ENCODE data around the gene MYH9. TPM values are rescaled to one million over a fixed set of nuclear protein-coding genes. Genes with fewer than 3 reads are reported as not detected.
A peak's percentile ranks its signal among the peaks of the same experiment; 100 is the strongest.

Gene MYH9
- total and polyA plus RNA-seq, 7 donors, result 35.6 to 214 (median 92.0) TPM

DNA sequence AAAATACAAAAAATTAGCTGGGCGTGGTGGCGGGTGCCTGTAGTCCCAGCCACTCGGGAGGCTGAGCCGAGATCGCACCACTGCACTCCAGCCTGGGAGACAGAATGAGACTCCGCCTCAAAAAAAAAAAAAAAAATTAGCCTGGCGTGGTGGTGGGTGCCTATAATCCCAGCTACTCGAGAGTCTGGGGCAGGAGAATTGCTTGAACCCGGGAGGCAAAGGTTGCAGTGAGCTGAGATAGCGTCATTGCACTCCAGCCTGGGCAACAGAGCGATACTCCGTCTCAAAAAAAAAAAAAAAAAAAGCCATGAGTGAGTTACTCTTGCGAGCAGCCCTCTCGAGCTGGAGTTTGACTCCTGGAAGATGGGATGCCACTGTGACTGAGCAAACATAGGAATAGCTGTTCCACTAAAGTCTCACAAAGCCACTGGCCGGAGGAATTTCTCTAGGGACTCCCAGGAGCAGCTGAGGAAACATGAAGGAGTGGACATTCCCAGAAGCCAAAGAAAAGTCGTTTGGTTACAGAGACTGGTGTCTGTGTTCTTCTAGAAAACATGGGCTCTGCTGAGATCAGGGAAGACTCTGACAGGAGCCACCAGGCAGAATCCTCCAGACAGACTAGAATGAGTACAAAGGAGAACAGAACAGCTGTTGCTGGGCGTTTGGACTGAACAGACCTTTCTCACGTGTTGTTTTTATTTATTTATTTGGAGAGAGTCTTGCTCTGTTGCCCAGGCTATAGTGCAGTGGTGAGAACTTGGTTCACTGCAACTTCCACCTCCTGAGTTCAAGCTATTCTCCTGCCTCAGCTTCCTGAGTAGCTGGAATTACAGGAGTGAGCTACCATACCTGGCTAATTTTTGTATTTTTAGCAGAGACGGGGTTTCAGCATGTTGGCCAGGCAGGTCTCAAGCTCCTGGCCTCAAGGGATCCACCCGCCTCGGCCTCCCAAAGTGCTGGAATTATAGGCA, 32.4 kb upstream of the MYH9 start:
- peaks cover 0 to 2% (median 0%) of the 10 kb centered on the region in 3 donors for H3K27me3 ChIP-seq (ENCODE audit: insufficient read depth in 3 of 3, low read length in 2 of 3)
- no peaks in the 10 kb centered on the region for H3K9me3 ChIP-seq
- no peaks in the 10 kb centered on the region for H3K4me1 ChIP-seq
- H3K4me3 ChIP-seq, result no peak overlapping the region
- H3K36me3 ChIP-seq (ENCODE audit: insufficient read depth in 1 of 2, low read depth in 1 of 2), result no peaks in the 10 kb centered on the region
- TF ChIP-seq, protein P1, sequence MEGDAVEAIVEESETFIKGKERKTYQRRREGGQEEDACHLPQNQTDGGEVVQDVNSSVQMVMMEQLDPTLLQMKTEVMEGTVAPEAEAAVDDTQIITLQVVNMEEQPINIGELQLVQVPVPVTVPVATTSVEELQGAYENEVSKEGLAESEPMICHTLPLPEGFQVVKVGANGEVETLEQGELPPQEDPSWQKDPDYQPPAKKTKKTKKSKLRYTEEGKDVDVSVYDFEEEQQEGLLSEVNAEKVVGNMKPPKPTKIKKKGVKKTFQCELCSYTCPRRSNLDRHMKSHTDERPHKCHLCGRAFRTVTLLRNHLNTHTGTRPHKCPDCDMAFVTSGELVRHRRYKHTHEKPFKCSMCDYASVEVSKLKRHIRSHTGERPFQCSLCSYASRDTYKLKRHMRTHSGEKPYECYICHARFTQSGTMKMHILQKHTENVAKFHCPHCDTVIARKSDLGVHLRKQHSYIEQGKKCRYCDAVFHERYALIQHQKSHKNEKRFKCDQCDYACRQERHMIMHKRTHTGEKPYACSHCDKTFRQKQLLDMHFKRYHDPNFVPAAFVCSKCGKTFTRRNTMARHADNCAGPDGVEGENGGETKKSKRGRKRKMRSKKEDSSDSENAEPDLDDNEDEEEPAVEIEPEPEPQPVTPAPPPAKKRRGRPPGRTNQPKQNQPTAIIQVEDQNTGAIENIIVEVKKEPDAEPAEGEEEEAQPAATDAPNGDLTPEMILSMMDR (IDR thresholded peaks at IDR 0.05), result no peak
- peak overlapping the region; percentile 42 for H3K27ac ChIP-seq
- WGBS, 3 donors, result 60 to 70% (median 65%) methylated on average over 21 of the region's 21 CpGs
- ATAC-seq, result peak in 1 of 4 donors; percentile 38
- DNase-seq, result no peak
- intact Hi-C loops (cut with DNase I), result loop anchor here in 1 of 2 donors (5.0 kb wide), 1 partner anchor 32 kb away; no protein-coding TSS in a partner anchor

DNA sequence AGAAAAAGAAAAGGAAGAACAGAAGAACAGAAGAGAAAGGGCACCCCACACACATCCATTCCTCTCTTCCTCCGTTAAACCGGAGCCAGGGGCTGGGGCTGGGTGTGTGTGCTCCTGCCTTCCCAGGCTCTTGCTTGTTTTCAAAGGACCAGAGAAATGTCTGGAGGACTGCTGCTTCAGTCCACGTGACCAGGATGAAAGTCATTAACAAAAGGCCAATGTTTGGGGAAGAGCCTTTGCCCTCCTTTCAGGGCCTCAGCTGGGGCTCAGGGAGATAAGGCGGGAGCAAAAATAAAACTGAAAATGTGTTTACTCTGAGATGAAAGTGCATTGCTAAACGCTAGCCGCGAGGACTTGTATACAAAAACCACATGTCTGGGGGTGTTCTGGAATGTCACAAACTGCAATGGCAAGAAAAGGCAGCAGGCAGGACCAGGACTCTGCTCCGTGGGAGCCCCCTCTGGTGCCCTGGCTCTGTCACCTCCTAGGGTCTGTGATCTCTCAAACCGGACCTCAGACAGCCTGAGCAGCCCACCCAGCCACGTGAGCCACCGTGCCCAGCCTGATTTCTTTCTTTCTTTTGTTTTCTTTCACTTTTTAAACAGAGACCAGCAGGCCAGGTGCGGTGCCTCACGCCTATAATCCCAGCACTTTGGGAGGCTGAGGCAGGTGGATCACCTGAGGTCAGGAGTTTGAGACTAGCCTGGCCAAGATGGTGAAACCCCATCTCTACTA, 31.6 kb upstream of the MYH9 start:
- Histone ChIP-seq H3K4me3 (peak overlapping the region; percentile 16), H3K9me3 (no peaks in the 10 kb centered on the region), H3K27me3 (ENCODE audit: insufficient read depth in 3 of 3, low read length in 2 of 3) (peaks cover 0 to 2% (median 0%) of the 10 kb centered on the region in 3 donors), H3K27ac (peak overlapping the region; percentile 42), H3K4me1 (no peaks in the 10 kb centered on the region), H3K36me3 (ENCODE audit: insufficient read depth in 1 of 2, low read depth in 1 of 2) (no peaks in the 10 kb centered on the region)
- DNase-seq (peak in 1 of 2 donors; percentile 25), ATAC-seq (peak in 2 of 4 donors; percentile 38 to 58)
- intact Hi-C loops (cut with DNase I), result loop anchor here in 1 of 2 donors (5.0 kb wide), 1 partner anchor 33 kb away; no protein-coding TSS in a partner anchor
- TF ChIP-seq, protein P1 (IDR thresholded peaks at IDR 0.05), result no peak
- WGBS, 3 donors, result 45 to 49% (median 45%) methylated on average over 13 of the region's 13 CpGs

DNA sequence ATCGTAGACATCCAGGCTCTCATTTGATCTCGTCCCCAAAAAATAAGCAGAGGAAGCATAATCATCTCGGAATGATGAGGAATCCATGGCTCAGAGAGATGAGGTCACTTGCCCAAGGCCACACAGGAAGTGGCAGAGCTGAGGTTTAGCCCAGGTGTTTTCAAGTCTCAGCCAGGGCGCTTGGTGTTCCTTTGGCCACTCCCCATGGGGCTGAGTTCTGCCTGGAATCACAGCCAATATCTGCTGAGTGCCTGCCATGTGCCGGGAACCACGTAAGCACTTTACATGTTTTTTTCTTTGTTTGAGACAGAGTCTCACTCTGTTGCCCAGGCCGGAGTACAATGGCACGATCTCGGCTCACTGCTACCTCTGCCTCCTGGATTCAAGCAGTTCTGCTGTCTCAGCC, 29.5 kb upstream of the MYH9 start:
- TF ChIP-seq, protein P1 (IDR thresholded peaks at IDR 0.05), result no peak
- DNase-seq, result no peak
- intact Hi-C loops (cut with DNase I), result loop anchor here in 1 of 2 donors (5.0 kb wide), 1 partner anchor 35 kb away; no protein-coding TSS in a partner anchor
- WGBS, 3 donors, result 63 to 68% (median 66%) methylated on average over 9 of the region's 9 CpGs
- Histone ChIP-seq H3K9me3 (no peaks in the 10 kb centered on the region), H3K27me3 (ENCODE audit: insufficient read depth in 3 of 3, low read length in 2 of 3) (peaks cover 0 to 2% (median 0%) of the 10 kb centered on the region in 3 donors), H3K27ac (no peak overlapping the region), H3K4me3 (no peak overlapping the region), H3K36me3 (ENCODE audit: insufficient read depth in 1 of 2, low read depth in 1 of 2) (no peaks in the 10 kb centered on the region), H3K4me1 (no peaks in the 10 kb centered on the region)
- ATAC-seq, result no peak

DNA sequence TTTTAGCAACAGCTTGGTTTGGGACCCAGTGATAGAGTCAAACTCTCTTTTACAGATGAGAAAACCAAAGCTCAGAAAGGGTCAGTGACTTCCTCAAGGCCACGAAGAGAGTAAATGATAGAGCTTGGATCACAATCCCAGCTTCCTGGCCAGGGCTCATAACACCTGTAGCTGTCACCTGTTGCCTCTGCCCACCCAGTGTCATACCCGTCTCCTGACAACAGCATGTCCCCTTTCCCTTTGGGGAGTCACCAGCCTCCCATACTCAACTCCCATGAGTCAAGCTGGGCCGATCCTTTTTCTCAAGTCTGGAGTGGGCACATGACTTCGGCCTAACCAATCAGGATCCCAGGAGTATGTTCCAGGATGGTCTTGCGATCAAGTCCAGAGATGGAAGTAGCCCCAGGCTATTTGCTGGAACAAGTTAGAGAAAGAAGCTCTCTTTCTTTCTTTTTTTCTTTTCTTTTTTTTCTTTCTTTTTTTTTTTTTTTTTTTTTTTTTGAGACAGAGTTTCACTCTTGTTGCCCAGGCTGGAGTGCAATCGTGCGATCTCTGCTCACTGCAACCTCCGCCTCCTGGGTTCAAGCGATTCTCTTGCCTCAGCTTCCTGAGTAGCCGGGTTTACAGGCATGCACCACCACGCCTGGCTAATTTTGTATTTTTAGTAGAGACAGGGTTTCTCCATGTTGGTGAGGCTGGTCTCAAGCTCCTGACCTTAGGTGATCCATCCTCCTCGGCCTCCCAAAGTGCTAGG, 27.8 kb upstream of the MYH9 start:
- WGBS, 3 donors, result 85 to 91% (median 85%) methylated on average over 12 of the region's 12 CpGs
- no peak for DNase-seq
- TF ChIP-seq, protein P1 (IDR thresholded peaks at IDR 0.05), result no peak
- Histone ChIP-seq H3K27me3 (ENCODE audit: insufficient read depth in 3 of 3, low read length in 2 of 3) (peaks cover 0 to 2% (median 0%) of the 10 kb centered on the region in 3 donors), H3K27ac (no peak overlapping the region), H3K4me1 (peaks cover under 1% of the 10 kb centered on the region), H3K4me3 (no peak overlapping the region), H3K36me3 (ENCODE audit: insufficient read depth in 1 of 2, low read depth in 1 of 2) (no peaks in the 10 kb centered on the region), H3K9me3 (no peaks in the 10 kb centered on the region)
- no peak for ATAC-seq
- intact Hi-C loops (cut with DNase I), result loop anchor here in 1 of 2 donors (5.0 kb wide), 1 partner anchor 37 kb away; no protein-coding TSS in a partner anchor

Measured in psoas muscle (tissue), 8 donors.